Smooth muscle cell of bladder (primary cell): ENCODE data around the gene EFTUD2. TPM values are rescaled to one million over a fixed set of nuclear protein-coding genes. Genes with fewer than 3 reads are reported as not detected.

Experiments used
- total RNA-seq: library from RNA; depleted of rRNA; stranded (reverse); fragments of >200 nt; gene quantifications from 2 replicates; pipeline ENCODE4 v1.2.3, GENCODE V29; 2014

EFTUD2 gene
- total RNA-seq, result 82.4 and 91.2 TPM in 2 replicates

DNA sequence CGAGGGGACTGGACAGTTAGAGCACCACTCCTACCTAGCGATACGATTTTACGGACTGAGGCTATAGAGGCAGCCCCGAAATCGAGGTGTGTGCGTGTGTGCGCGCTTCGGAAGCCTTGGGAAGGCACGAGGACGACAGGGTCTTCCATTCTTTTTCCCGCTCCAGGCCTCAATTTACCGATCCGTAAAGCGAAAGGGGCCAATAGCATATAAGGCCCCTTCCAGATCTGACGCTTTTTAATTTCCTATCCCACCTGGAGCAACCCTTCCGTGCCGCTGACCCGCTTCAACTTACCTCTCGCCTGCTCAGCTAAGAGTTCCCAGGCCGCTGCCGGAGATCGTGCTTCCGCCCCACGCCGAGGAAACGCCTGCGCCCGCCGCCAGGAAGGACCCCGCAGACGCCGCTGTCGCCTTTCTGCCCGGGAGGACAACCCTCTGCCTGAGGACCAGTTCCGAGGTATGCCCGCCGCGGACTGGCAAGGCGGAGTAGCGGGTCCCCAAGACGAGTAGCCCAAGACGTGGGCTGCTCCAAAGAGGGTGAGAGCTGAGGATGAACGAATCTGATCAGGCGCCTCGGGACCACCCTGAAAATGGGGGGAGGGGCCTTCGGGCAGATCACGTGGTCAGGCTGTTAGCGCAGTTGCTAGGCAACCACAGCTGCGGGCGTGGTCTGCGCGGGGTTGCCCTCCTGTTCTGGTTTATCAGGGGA lies at the start of gene EFTUD2:
Gene EFTUD2, minus strand, starts transcription at position 372 of the 709 bp plus-strand sequence. CDS start 4,924 bp downstream, outside the sequence.

GRCh38 chr17:44947461-44948314 lies 48.4 kb upstream of the EFTUD2 start, which contains the start of gene KIF18B:
KIF18B (minus strand) TSS chr17:44947773; CDS start chr17:44936344, 11,429 bp downstream.

GRCh38 chr17:44915321-44915726 lies 16.1 kb upstream of the EFTUD2 start, which contains the start of gene GFAP:
GFAP (minus strand) TSS chr17:44915500; CDS start chr17:44915486, 14 bp downstream.

GRCh38 chr17:44847586-44847985 lies 51.7 kb downstream of the EFTUD2 start, which contains the start of gene HIGD1B:
HIGD1B (plus strand) TSS chr17:44847883; CDS start chr17:44848153, 270 bp downstream.

DNA sequence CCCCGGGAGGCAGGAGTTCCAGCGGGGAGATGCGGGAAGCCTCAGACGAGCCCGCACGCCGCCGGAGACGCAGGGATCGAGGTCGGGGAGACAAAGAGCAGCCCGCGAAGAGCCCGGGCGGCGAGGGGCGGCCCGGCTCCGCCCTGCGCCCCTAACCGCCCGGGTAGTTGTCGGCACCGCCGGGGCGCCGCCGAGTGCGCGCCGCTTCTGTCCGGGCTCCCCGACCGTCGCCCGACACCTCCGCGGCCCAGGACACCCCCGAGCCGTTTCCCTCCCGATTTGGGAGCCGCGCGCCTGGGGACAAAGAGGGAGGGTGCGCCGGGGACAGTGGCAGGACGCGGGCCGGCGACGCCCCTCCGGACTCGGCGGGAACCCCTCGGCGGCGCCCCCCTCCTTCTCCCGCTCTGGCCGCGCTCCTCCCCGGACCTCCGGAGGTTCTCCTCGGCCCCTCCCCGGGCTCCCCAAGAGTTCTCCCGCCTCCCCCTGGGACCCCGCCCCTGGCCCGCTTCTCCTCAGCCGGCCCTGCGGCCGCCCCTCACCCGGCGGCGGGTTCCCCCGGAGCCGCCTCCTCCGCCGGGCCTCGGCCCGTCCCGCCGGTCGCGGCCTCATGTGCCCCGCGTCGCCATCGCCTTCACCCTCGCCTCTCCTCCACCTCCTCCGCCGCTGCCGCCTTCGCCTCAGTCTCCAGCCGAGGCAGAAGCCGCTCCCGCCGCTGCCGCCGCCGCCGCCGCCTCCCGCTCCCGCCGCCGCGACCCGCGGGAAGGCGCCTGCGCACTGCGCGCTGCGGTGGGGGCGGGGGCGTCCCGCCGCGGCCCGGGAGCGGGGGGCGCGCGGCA lies 69.5 kb downstream of the EFTUD2 start, which contains the start of gene GJC1:
Gene GJC1, minus strand, starts transcription at position 765 of the 836 bp plus-strand sequence. CDS start 24,470 bp downstream, outside the sequence.

Other genes starting within 250 kb of the EFTUD2 start
- gene MEIOC, start 243.0 kb downstream of the EFTUD2 start, total RNA-seq, result under 0.01 TPM in 1 of 2 replicates, not detected in the other
- 43.2 and 46.3 TPM in 2 replicates for gene CCDC43, start 209.7 kb downstream of the EFTUD2 start, total RNA-seq
- 1.3 and 1.7 TPM in 2 replicates for gene DBF4B, start 190.8 kb downstream of the EFTUD2 start, total RNA-seq
- gene ADAM11, start 140.5 kb downstream of the EFTUD2 start, total RNA-seq, result 0.14 and 0.18 TPM in 2 replicates
- 5.1 and 7.1 TPM in 2 replicates for gene GJC1, start 69.2 kb downstream of the EFTUD2 start, total RNA-seq
- gene HIGD1B, start 51.6 kb downstream of the EFTUD2 start, total RNA-seq, result not detected in 2 replicates
- gene GFAP, start 16.1 kb upstream of the EFTUD2 start, total RNA-seq, result 0.14 TPM in 1 of 2 replicates, not detected in the other
- gene KIF18B, start 48.3 kb upstream of the EFTUD2 start, total RNA-seq, result 0.09 and 0.71 TPM in 2 replicates
- gene C1QL1, start 68.9 kb upstream of the EFTUD2 start, total RNA-seq, result 0.18 and 0.28 TPM in 2 replicates
- gene DCAKD, start 152.2 kb upstream of the EFTUD2 start, total RNA-seq, result 23.9 and 30.6 TPM in 2 replicates
- gene NMT1, start 161.9 kb upstream of the EFTUD2 start, total RNA-seq, result 64.7 and 94.2 TPM in 2 replicates
- gene PLCD3, start 233.1 kb upstream of the EFTUD2 start, total RNA-seq, result 21.3 and 21.7 TPM in 2 replicates
- 8.1 and 9.3 TPM in 2 replicates for gene ACBD4, start 236.2 kb upstream of the EFTUD2 start, total RNA-seq
- gene HEXIM1, start 249.0 kb upstream of the EFTUD2 start, total RNA-seq, result 6.0 and 14.9 TPM in 2 replicates